Neural progenitor cell (in vitro differentiated cells): ENCODE measurements around the gene TMEM117. TPM values are rescaled to one million over a fixed set of nuclear protein-coding genes. Genes with fewer than 3 reads are reported as not detected.

Experiments used
- DNase-seq: peaks from one replicate; pipeline ENCODE4 v3.0.0-alpha.2; 2016; ENCODE audit warnings: low spot score
- H2AFZ ChIP-seq: fragments of 200-600 bp; sonication (generic); replicated peaks from 2 replicates; pipeline ENCODE4 v1.6.1; 2016; ENCODE audit warnings: antibody characterized with exemption
- H3F3A ChIP-seq: fragments of 200-600 bp; sonication (generic); 2 replicates; pipeline ENCODE4 v1.6.1; 2016; ENCODE audit warnings: antibody characterized with exemption, low read depth
- H3K27ac ChIP-seq: fragments of 200-600 bp; sonication (generic); 2 replicates; pipeline ENCODE4 v1.5.1; 2016; ENCODE audit warnings: mild to moderate bottlenecking
- H3K27me3 ChIP-seq: fragments of 200-600 bp; sonication (generic); 2 replicates; pipeline ENCODE4 v1.6.1; 2016; ENCODE audit warnings: mild to moderate bottlenecking, moderate library complexity
- H3K36me3 ChIP-seq: fragments of 200-600 bp; sonication (generic); 2 replicates; pipeline ENCODE4 v1.5.1; 2016
- H3K4me1 ChIP-seq: fragments of 200-600 bp; sonication (generic); 2 replicates; pipeline ENCODE4 v1.6.1; 2016; ENCODE audit warnings: mixed run types
- H3K4me2 ChIP-seq: fragments of 200-600 bp; sonication (generic); 2 replicates; pipeline ENCODE4 v1.6.1; 2016
- H3K4me3 ChIP-seq: fragments of 200-600 bp; sonication (generic); 2 replicates; pipeline ENCODE4 v1.5.1; 2016
- H3K79me2 ChIP-seq: fragments of 200-600 bp; sonication (generic); 2 replicates; pipeline ENCODE4 v1.6.1; 2016; ENCODE audit warnings: low read depth
- H3K9ac ChIP-seq: fragments of 200-600 bp; sonication (generic); 2 replicates; pipeline ENCODE4 v1.6.1; 2016
- H3K9me3 ChIP-seq: fragments of 200-600 bp; sonication (generic); 2 replicates; pipeline ENCODE4 v1.5.1; 2016; ENCODE audit warnings: low read depth
- H4K20me1 ChIP-seq: fragments of 200-600 bp; sonication (generic); 2 replicates; pipeline ENCODE4 v1.6.1; 2016; ENCODE audit warnings: low read depth
- H3K27ac Mint-ChIP-seq: 3 replicates; pipeline ENCODE4 v1.8.0; 2021; ENCODE audit warnings: mixed read lengths
- H3K27me3 Mint-ChIP-seq: 2 replicates; pipeline ENCODE4 v1.8.0; 2022; ENCODE audit warnings: low read depth, mild to moderate bottlenecking, inconsistent platforms, moderate library complexity, mixed read lengths; ENCODE audit not compliant: insufficient read depth
- H3K36me3 Mint-ChIP-seq: 3 replicates; pipeline ENCODE4 v1.8.0; 2021; ENCODE audit warnings: mixed read lengths
- H3K4me1 Mint-ChIP-seq: 3 replicates; pipeline ENCODE4 v1.8.0; 2021; ENCODE audit warnings: mixed read lengths
- H3K4me3 Mint-ChIP-seq: 3 replicates; pipeline ENCODE4 v1.8.0; 2021; ENCODE audit warnings: mild to moderate bottlenecking, moderate library complexity, mixed read lengths
- H3K9me3 Mint-ChIP-seq: 3 replicates; pipeline ENCODE4 v1.8.0; 2020; ENCODE audit warnings: mixed read lengths
- EZH2 ChIP-seq: fragments of 200-600 bp; sonication (generic); IDR thresholded peaks from 2 replicates; pipeline ENCODE4 v1.6.1; 2017; ENCODE audit warnings: antibody characterized with exemption, mild to moderate bottlenecking, moderate library complexity
- EZH2phosphoT487 ChIP-seq: fragments of 200-600 bp; sonication (generic); IDR thresholded peaks from 2 replicates; pipeline ENCODE4 v1.6.1; 2017; ENCODE audit warnings: antibody characterized with exemption
- total RNA-seq: library from RNA; depleted of rRNA; stranded (reverse); fragments of >200 nt; gene quantifications from 2 replicates; pipeline ENCODE4 v1.2.3, GENCODE V29; 2015; ENCODE audit warnings: low replicate concordance
- TF ChIP-seq, protein P1 (sequence below): fragments of 200-600 bp; sonication (generic); IDR thresholded peaks from 2 replicates; pipeline ENCODE4 v1.5.1; 2017; ENCODE audit warnings: antibody characterized with exemption, mild to moderate bottlenecking

Gene TMEM117
- total RNA-seq, 1 donor from 2014 or later: 1.6 TPM

DNA sequence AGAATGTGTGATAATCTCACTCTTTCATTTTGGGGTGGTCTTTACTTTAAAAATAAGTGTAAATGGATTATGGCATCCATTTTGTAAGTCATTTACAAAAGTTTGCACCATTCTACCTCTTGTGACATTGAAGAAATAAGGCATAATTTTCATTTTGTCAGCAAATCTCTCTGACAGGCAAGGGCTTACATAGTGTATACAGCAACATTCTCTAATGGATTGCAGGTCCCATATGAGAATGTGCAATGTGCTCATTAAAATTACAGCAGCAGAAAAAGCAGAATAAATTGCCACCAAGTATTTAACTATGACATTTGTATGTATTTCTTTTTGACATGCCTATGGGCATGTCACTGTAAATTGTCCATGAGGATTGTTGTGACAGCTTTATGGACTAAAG is 223.6 kb downstream of the TMEM117 start:
- H2AFZ ChIP-seq: no peak overlapping the region
- no peaks in the 10 kb centered on the region for H4K20me1 ChIP-seq
- no peaks in the 10 kb centered on the region for H3K36me3 Mint-ChIP-seq
- H3K27me3 Mint-ChIP-seq: no peaks in the 10 kb centered on the region
- H3K4me1 ChIP-seq: peaks cover 5% of the 10 kb centered on the region
- no peak overlapping the region for H3K4me3 ChIP-seq
- no peaks in the 10 kb centered on the region for H3K9me3 ChIP-seq
- no peak overlapping the region for H3K27ac Mint-ChIP-seq
- DNase-seq: no peak
- H3K79me2 ChIP-seq: no peaks in the 10 kb centered on the region
- H3K4me1 Mint-ChIP-seq: peaks cover 14% of the 10 kb centered on the region
- no peaks in the 10 kb centered on the region for H3K27me3 ChIP-seq
- TF ChIP-seq EZH2: no peak
- no peak for TF ChIP-seq EZH2phosphoT487
- TF ChIP-seq, protein P1, sequence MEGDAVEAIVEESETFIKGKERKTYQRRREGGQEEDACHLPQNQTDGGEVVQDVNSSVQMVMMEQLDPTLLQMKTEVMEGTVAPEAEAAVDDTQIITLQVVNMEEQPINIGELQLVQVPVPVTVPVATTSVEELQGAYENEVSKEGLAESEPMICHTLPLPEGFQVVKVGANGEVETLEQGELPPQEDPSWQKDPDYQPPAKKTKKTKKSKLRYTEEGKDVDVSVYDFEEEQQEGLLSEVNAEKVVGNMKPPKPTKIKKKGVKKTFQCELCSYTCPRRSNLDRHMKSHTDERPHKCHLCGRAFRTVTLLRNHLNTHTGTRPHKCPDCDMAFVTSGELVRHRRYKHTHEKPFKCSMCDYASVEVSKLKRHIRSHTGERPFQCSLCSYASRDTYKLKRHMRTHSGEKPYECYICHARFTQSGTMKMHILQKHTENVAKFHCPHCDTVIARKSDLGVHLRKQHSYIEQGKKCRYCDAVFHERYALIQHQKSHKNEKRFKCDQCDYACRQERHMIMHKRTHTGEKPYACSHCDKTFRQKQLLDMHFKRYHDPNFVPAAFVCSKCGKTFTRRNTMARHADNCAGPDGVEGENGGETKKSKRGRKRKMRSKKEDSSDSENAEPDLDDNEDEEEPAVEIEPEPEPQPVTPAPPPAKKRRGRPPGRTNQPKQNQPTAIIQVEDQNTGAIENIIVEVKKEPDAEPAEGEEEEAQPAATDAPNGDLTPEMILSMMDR: no peak
- no peaks in the 10 kb centered on the region for H3K9me3 Mint-ChIP-seq
- H3K4me2 ChIP-seq: no peak overlapping the region
- H3K27ac ChIP-seq: no peak overlapping the region
- no peak overlapping the region for H3K4me3 Mint-ChIP-seq
- H3F3A ChIP-seq: no peaks in the 10 kb centered on the region
- H3K36me3 ChIP-seq: no peaks in the 10 kb centered on the region
- no peak overlapping the region for H3K9ac ChIP-seq

DNA sequence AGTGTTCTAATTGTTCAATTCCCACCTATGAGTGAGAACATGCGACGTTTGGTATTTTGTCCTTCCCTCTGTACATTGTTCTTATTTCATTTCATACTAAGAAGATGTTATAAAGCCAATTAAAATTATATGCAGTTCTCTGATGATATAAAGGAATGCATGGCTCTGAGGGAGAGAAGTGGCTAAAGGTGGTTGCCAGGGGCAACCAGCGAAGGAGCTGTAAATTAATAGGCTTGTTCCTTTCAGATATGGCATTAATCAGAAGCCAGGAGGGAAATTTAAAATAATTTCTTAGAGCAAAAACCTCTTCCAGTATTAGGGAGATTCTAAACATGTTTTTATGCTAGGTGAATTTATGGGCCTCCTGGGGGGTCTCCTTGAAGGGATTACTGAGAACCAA is 227.8 kb downstream of the TMEM117 start:
- no peaks in the 10 kb centered on the region for H3F3A ChIP-seq
- no peaks in the 10 kb centered on the region for H3K27me3 Mint-ChIP-seq
- no peak overlapping the region for H3K27ac ChIP-seq
- TF ChIP-seq, protein P1: no peak
- TF ChIP-seq EZH2phosphoT487: no peak
- TF ChIP-seq EZH2: no peak
- no peaks in the 10 kb centered on the region for H3K79me2 ChIP-seq
- H2AFZ ChIP-seq: no peak overlapping the region
- H3K9ac ChIP-seq: no peak overlapping the region
- peaks cover 5% of the 10 kb centered on the region for H3K4me1 ChIP-seq
- H3K27me3 ChIP-seq: no peaks in the 10 kb centered on the region
- no peak overlapping the region for H3K4me3 Mint-ChIP-seq
- H3K9me3 Mint-ChIP-seq: no peaks in the 10 kb centered on the region
- no peak overlapping the region for H3K4me2 ChIP-seq
- no peak overlapping the region for H3K4me3 ChIP-seq
- H3K36me3 Mint-ChIP-seq: no peaks in the 10 kb centered on the region
- DNase-seq: no peak
- H3K4me1 Mint-ChIP-seq: peaks cover 16% of the 10 kb centered on the region
- no peaks in the 10 kb centered on the region for H3K36me3 ChIP-seq
- no peaks in the 10 kb centered on the region for H3K9me3 ChIP-seq
- no peaks in the 10 kb centered on the region for H4K20me1 ChIP-seq
- no peak overlapping the region for H3K27ac Mint-ChIP-seq

DNA sequence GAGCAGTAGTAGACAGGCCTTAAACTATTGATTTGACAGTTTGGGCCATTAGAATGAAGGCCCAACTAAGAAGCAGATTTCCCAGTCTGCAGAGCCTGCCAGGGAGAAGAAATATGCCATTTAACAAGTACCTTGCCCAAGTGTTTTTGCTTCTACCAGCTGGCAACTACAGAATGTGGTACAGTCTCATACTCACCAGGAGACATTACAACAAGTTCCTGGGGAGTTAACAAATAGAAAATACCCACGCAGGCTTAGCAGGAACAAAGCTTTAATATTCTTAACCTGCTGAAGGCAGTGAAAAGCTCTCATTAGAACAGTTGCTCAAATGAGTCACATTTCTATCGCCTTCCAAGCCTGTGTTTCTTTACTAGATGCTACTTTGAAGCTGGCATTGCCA is 241.0 kb downstream of the TMEM117 start:
- no peaks in the 10 kb centered on the region for H3K27me3 Mint-ChIP-seq
- H3K27ac Mint-ChIP-seq: no peak overlapping the region

More for the DNA sequence above, 241.0 kb downstream of the TMEM117 start:
- Mint-ChIP-seq H3K36me3 (no peaks in the 10 kb centered on the region), H3K4me1 (peaks cover 2% of the 10 kb centered on the region), H3K9me3 (no peaks in the 10 kb centered on the region), H3K4me3 (no peak overlapping the region)
- DNase-seq: no peak
- Histone ChIP-seq H3K4me3 (no peak overlapping the region), H3K9me3 (no peaks in the 10 kb centered on the region), H3K4me2 (no peak overlapping the region), H3K79me2 (no peaks in the 10 kb centered on the region), H3F3A (no peaks in the 10 kb centered on the region), H3K36me3 (no peaks in the 10 kb centered on the region), H3K27ac (no peak overlapping the region), H2AFZ (no peak overlapping the region), H3K27me3 (no peaks in the 10 kb centered on the region), H4K20me1 (no peaks in the 10 kb centered on the region), H3K4me1 (no peaks in the 10 kb centered on the region), H3K9ac (no peak overlapping the region)
- TF ChIP-seq, protein P1: no peak
- TF ChIP-seq EZH2phosphoT487: no peak
- no peak for TF ChIP-seq EZH2
